PC-9 (cell line): ENCODE data around the gene ARHGAP10. TPM values are rescaled to one million over a fixed set of nuclear protein-coding genes. Genes with fewer than 3 reads are reported as not detected.

Experiments used
- BruUV-seq: library from RNA; stranded (reverse); fragments of 400-500 nt; replicated peaks from 2 replicates; lab custom pipeline; 2021; lab: Mats Ljungman, UMichigan
- CTCF ChIA-PET: fragments of 300-600 bp; sonication (Branson Sonifier 250); formaldehyde crosslinking; loops from one replicate; lab custom pipeline; 2022; ENCODE audit warnings: antibody characterized with exemption; lab: Charles Lee
- POLR2A ChIA-PET: fragments of 300-600 bp; sonication (Branson Sonifier 250); formaldehyde crosslinking; loops from one replicate; lab custom pipeline; 2022; ENCODE audit warnings: antibody characterized with exemption; ENCODE audit not compliant: unreplicated experiment; lab: Charles Lee
- DNase-seq, 2 experiments: peaks; one replicate each; pipeline versions ENCODE4 v3.0.0 to v3.0.0-alpha.2; 2015 to 2022; ENCODE audit warnings: mixed read lengths in 1 of 2
- H2AFZ ChIP-seq: fragments of 200-600 bp; sonication (generic); 2 replicates; pipeline ENCODE4 v1.8.1; 2017; ENCODE audit warnings: antibody characterized with exemption
- H3F3A ChIP-seq: fragments of 200-600 bp; sonication (generic); 2 replicates; pipeline ENCODE4 v1.8.1; 2017; ENCODE audit warnings: antibody characterized with exemption, mild to moderate bottlenecking, low read depth; ENCODE audit not compliant: insufficient read depth
- H3K27ac ChIP-seq: fragments of 200-600 bp; sonication (generic); 2 replicates; pipeline ENCODE4 v1.6.1; 2016; ENCODE audit warnings: mixed run types
- H3K27me3 ChIP-seq: fragments of 200-600 bp; sonication (generic); 2 replicates; pipeline ENCODE4 v1.6.1; 2016; ENCODE audit warnings: low read depth, mixed run types; ENCODE audit not compliant: insufficient read depth
- H3K36me3 ChIP-seq: fragments of 200-600 bp; sonication (generic); 2 replicates; pipeline ENCODE4 v1.6.1; 2016; ENCODE audit warnings: low read depth, mixed run types
- H3K4me1 ChIP-seq: fragments of 200-600 bp; sonication (generic); replicated peaks from 2 replicates; pipeline ENCODE4 v1.6.1; 2016; ENCODE audit warnings: mixed run types; ENCODE audit not compliant: insufficient read depth
- H3K4me2 ChIP-seq: fragments of 200-600 bp; sonication (generic); 2 replicates; pipeline ENCODE4 v1.6.1; 2017; ENCODE audit warnings: mixed run types
- H3K4me3 ChIP-seq: fragments of 200-600 bp; sonication (generic); 2 replicates; pipeline ENCODE4 v1.6.1; 2016; ENCODE audit warnings: mixed run types
- H3K79me2 ChIP-seq: fragments of 200-600 bp; sonication (generic); 2 replicates; pipeline ENCODE4 v1.6.1; 2017; ENCODE audit warnings: low read depth, mixed run types
- H3K9me2 ChIP-seq: fragments of 200-600 bp; sonication (generic); 2 replicates; pipeline ENCODE4 v1.8.1; 2017; ENCODE audit warnings: mild to moderate bottlenecking; ENCODE audit not compliant: insufficient read depth
- H3K9me3 ChIP-seq: fragments of 200-600 bp; sonication (generic); 2 replicates; pipeline ENCODE4 v1.8.1; 2016; ENCODE audit warnings: low read depth; ENCODE audit not compliant: insufficient read depth
- H4K20me1 ChIP-seq: fragments of 200-600 bp; sonication (generic); 2 replicates; pipeline ENCODE4 v1.8.1; 2017; ENCODE audit not compliant: insufficient read depth
- CTCF ChIP-seq: fragments of 200-600 bp; sonication (generic); conservative IDR thresholded peaks from 2 replicates; pipeline ENCODE4 v1.6.1; 2017; ENCODE audit warnings: mixed run types, antibody characterized with exemption, mild to moderate bottlenecking, moderate library complexity
- EZH2 ChIP-seq: fragments of 200-600 bp; sonication (generic); IDR thresholded peaks from 2 replicates; pipeline ENCODE4 v1.8.0; 2017; ENCODE audit warnings: antibody characterized with exemption, low read depth
- intact Hi-C: fragments of 100-400 bp; cut with micrococcal nuclease; formaldehyde crosslinking; loops from one replicate; pipeline ENCODE4 v1.10.0; 2022; ENCODE audit not compliant: unreplicated experiment
- total RNA-seq: library from RNA; stranded (reverse); gene quantifications from 2 replicates; pipeline ENCODE4 v1.2.3, GENCODE V29; 2021

ARHGAP10 gene
- total RNA-seq, 1 experiment from 2014 or later, result 27.5 TPM

GRCh38 chr4:148023512-148024181, 291.8 kb downstream of the ARHGAP10 start:
- TF ChIP-seq CTCF, result no peak
- no peak for TF ChIP-seq EZH2
- Histone ChIP-seq H3F3A (no peaks in the 10 kb centered on the region), H3K9me2 (no peaks in the 10 kb centered on the region), H3K79me2 (no peaks in the 10 kb centered on the region; the same call in 1 of the 2 replicates), H3K9me3 (no peaks in the 10 kb centered on the region), H4K20me1 (no peaks in the 10 kb centered on the region), H3K4me3 (no peak overlapping the region), H3K27me3 (no peaks in the 10 kb centered on the region), H3K4me2 (no peak overlapping the region), H3K36me3 (no peaks in the 10 kb centered on the region; the same call in 1 of the 2 replicates), H2AFZ (no peak overlapping the region), H3K4me1 (no peaks in the 10 kb centered on the region), H3K27ac (no peak overlapping the region)
- intact Hi-C loops, result no loop called here
- ChIA-PET CTCF (no interaction called here), POLR2A (no interaction called here)
- no TSS peak for BruUV-seq
- DNase-seq, result no peak

- TF ChIP-seq EZH2 (no peak), CTCF (no peak)
- no peaks in the 10 kb centered on the region for H3F3A ChIP-seq
- CTCF ChIA-PET, result no interaction called here
- no TSS peak for BruUV-seq
- H3K27ac ChIP-seq, result no peak overlapping the region
- POLR2A ChIA-PET, result no interaction called here
- H3K4me2 ChIP-seq, result no peak overlapping the region
- no peaks in the 10 kb centered on the region; the same call in 1 of the 2 replicates for H3K79me2 ChIP-seq
- no peak overlapping the region for H3K4me3 ChIP-seq
- H3K9me3 ChIP-seq, result no peaks in the 10 kb centered on the region
- H4K20me1 ChIP-seq, result no peaks in the 10 kb centered on the region
- no peaks in the 10 kb centered on the region; the same call in 1 of the 2 replicates for H3K36me3 ChIP-seq
- no peaks in the 10 kb centered on the region for H3K27me3 ChIP-seq
- DNase-seq, result no peak
- H3K9me2 ChIP-seq, result no peaks in the 10 kb centered on the region; the same call in 1 of the 2 replicates
- intact Hi-C loops, result no loop called here
- no peaks in the 10 kb centered on the region for H3K4me1 ChIP-seq
- no peak overlapping the region for H2AFZ ChIP-seq
These were observed 294.1 kb downstream of the ARHGAP10 start for GRCh38 chr4:148025981-148026380.

- ChIA-PET CTCF (no interaction called here), POLR2A (no interaction called here)
- H3K9me2 ChIP-seq, result no peaks in the 10 kb centered on the region; the same call in 1 of the 2 replicates
- H3F3A ChIP-seq, result no peaks in the 10 kb centered on the region
- no TSS peak for BruUV-seq
- no peak overlapping the region for H3K4me3 ChIP-seq
- no peaks in the 10 kb centered on the region for H3K9me3 ChIP-seq
- H3K79me2 ChIP-seq, result no peaks in the 10 kb centered on the region; the same call in 1 of the 2 replicates
- no peak overlapping the region for H3K4me2 ChIP-seq
- no peak overlapping the region for H2AFZ ChIP-seq
- DNase-seq, result no peak
- intact Hi-C loops, result no loop called here
- no peaks in the 10 kb centered on the region for H4K20me1 ChIP-seq
- no peak overlapping the region for H3K27ac ChIP-seq
- no peaks in the 10 kb centered on the region; the same call in 1 of the 2 replicates for H3K36me3 ChIP-seq
- H3K27me3 ChIP-seq, result no peaks in the 10 kb centered on the region
- TF ChIP-seq CTCF, result no peak
- no peak for TF ChIP-seq EZH2
- no peaks in the 10 kb centered on the region for H3K4me1 ChIP-seq
These were observed 295.3 kb downstream of the ARHGAP10 start for GRCh38 chr4:148027201-148027600.
